Natural killer cell (primary cell): Measurements from ENCODE around the gene GIMD1. TPM values are rescaled to one million over a fixed set of nuclear protein-coding genes. Genes with fewer than 3 reads are reported as not detected.

ENCODE experiments used
- ATAC-seq, 3 donors: fragments of 150-1000 bp in 2 of 3; fragments of 200-7000 bp in 1 of 3; cut with Tn5 transposase; 1 replicate in 1 of 3; 2 replicates in 2 of 3; pipeline ENCODE4 v1.10.0; 2021; ENCODE audit warnings: mild to moderate bottlenecking in 2 of 3, moderate library complexity in 2 of 3
- DNase-seq, 2 donors: peaks; one replicate each; pipeline versions ENCODE4 v3.0.0 to v3.0.0-alpha.2; 2013 to 2021; ENCODE audit warnings: mixed read lengths in 1 of 2
- H3K27ac ChIP-seq: one replicate; pipeline ENCODE4 v1.5.1; 2013; ENCODE audit warnings: mild to moderate bottlenecking, low read length
- H3K27me3 ChIP-seq: one replicate; pipeline ENCODE4 v1.6.1; 2013; ENCODE audit warnings: low read length; ENCODE audit not compliant: control insufficient read depth, insufficient read depth
- H3K36me3 ChIP-seq: one replicate; pipeline ENCODE4 v1.6.1; 2013; ENCODE audit warnings: low read length; ENCODE audit not compliant: control insufficient read depth, insufficient read depth
- H3K4me1 ChIP-seq: one replicate; pipeline ENCODE4 v1.6.1; 2013; ENCODE audit warnings: low read length; ENCODE audit not compliant: control insufficient read depth, insufficient read depth
- H3K4me3 ChIP-seq: one replicate; pipeline ENCODE4 v1.5.1; 2013; ENCODE audit warnings: low read length
- H3K9me3 ChIP-seq: one replicate; pipeline ENCODE4 v1.6.1; 2013; ENCODE audit warnings: low read length; ENCODE audit not compliant: control insufficient read depth, insufficient read depth
- H3K27ac Mint-ChIP-seq, 2 donors: one replicate each; pipeline ENCODE4 v1.8.0; 2022; ENCODE audit warnings: mild to moderate bottlenecking in 2 of 2, mixed read lengths in 2 of 2, moderate library complexity in 1 of 2
- H3K27me3 Mint-ChIP-seq, 2 donors: one replicate each; pipeline ENCODE4 v1.8.0; 2022; ENCODE audit warnings: low read depth in 2 of 2, mixed read lengths in 2 of 2
- H3K36me3 Mint-ChIP-seq: one replicate; pipeline ENCODE4 v1.8.0; 2022; ENCODE audit warnings: mixed read lengths
- H3K4me1 Mint-ChIP-seq, 2 donors: one replicate each; pipeline ENCODE4 v1.8.0; 2022; ENCODE audit warnings: mixed read lengths in 2 of 2
- H3K4me3 Mint-ChIP-seq: one replicate; pipeline ENCODE4 v1.8.0; 2022; ENCODE audit warnings: mild to moderate bottlenecking, moderate library complexity, mixed read lengths
- H3K9me3 Mint-ChIP-seq, 2 donors: one replicate each; pipeline ENCODE4 v1.8.0; 2022; ENCODE audit warnings: mixed read lengths in 2 of 2
- WGBS: methylation state at CpG from one replicate; pipeline ENCODE4 v1.1.7; 2013; ENCODE audit warnings: missing lambda C conversion rate; ENCODE audit not compliant: insufficient coverage; 5-methylcytosine and 5-hydroxymethylcytosine counted together
- intact Hi-C: fragments of 100-400 bp; cut with micrococcal nuclease; formaldehyde crosslinking; loops from one replicate; pipeline ENCODE4 v1.14.2; 2022
- total RNA-seq, 4 donors: library from RNA; stranded (reverse); fragments of 120-200 nt in 1 of 4; gene quantifications; one replicate each; pipeline versions ENCODE4 v1.2.3 to v1.2.4, GENCODE V29; 2013 to 2022
- TF ChIP-seq, protein P1 (sequence below): fragments of 200-600 bp; IDR thresholded peaks from one replicate; pipeline ENCODE4 v1.8.0; 2022; ENCODE audit warnings: antibody characterized with exemption

The GIMD1 gene
- total RNA-seq, 3 donors from 2014 or later (not counting 1 experiment from before 2014, with no cell fraction given) = not detected

DNA sequence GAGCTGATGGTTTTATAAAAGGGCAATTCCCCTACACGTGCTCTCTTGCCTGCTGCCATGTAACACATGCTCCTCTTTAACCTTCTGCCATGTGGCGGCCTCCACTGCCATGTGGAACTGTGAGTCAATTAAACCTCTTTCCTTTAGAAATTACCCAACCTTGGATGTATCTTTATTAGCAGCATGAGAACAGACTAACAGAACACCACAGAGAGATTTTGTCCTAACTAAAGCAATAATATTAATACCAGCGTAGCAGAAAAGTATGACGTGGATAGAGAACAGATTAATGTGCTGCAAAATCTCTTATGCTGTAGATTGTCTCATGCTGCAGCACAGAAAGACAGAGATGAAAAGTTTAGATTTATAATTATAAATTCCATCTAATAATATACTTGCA, 29.1 kb downstream of the GIMD1 start:
- Histone ChIP-seq H3K27me3 (no peaks in the 10 kb centered on the region), H3K9me3 (no peaks in the 10 kb centered on the region), H3K4me1 (no peaks in the 10 kb centered on the region), H3K4me3 (no peak overlapping the region), H3K27ac (no peak overlapping the region), H3K36me3 (peaks cover 47% of the 10 kb centered on the region)
- Mint-ChIP-seq H3K4me1 (peaks cover 47 to 49% of the 10 kb centered on the region in 2 donors), H3K27me3 (no peaks in the 10 kb centered on the region), H3K4me3 (no peak overlapping the region), H3K36me3 (peaks cover 33% of the 10 kb centered on the region), H3K27ac (peak overlapping the region; percentile 47 to 72), H3K9me3 (peaks cover 0 to 10% of the 10 kb centered on the region in 2 donors)
- WGBS = 100% methylated on average over 2 of the region's 4 CpGs
- ATAC-seq (no peak), DNase-seq (no peak)
- intact Hi-C loops = no loop called here
- TF ChIP-seq, protein P1, sequence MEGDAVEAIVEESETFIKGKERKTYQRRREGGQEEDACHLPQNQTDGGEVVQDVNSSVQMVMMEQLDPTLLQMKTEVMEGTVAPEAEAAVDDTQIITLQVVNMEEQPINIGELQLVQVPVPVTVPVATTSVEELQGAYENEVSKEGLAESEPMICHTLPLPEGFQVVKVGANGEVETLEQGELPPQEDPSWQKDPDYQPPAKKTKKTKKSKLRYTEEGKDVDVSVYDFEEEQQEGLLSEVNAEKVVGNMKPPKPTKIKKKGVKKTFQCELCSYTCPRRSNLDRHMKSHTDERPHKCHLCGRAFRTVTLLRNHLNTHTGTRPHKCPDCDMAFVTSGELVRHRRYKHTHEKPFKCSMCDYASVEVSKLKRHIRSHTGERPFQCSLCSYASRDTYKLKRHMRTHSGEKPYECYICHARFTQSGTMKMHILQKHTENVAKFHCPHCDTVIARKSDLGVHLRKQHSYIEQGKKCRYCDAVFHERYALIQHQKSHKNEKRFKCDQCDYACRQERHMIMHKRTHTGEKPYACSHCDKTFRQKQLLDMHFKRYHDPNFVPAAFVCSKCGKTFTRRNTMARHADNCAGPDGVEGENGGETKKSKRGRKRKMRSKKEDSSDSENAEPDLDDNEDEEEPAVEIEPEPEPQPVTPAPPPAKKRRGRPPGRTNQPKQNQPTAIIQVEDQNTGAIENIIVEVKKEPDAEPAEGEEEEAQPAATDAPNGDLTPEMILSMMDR = no peak

DNA sequence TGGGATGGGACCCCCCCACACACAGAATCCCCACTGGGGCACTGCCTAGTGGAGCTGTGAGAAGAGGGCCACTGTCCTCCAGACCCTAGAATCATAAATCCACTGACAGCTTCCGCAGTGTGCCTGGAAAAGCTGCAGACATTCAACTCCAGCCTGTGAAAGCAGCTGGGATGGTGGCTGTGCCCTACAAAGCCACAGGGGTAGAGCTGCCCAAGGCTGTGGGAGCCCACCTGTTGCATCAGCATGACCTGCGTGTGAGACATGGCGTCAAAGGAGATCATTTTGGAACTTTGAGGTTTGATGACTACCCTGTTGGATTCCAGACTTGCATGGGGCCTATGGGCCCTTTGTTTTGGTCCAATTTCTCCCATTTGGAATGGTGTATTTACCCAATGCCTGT, 29.9 kb downstream of the GIMD1 start:
- Mint-ChIP-seq H3K27me3 (no peaks in the 10 kb centered on the region), H3K36me3 (peaks cover 33% of the 10 kb centered on the region), H3K4me1 (peaks cover 41 to 42% of the 10 kb centered on the region in 2 donors), H3K9me3 (peaks cover 0 to 10% of the 10 kb centered on the region in 2 donors), H3K27ac (no peak overlapping the region), H3K4me3 (no peak overlapping the region)
- Histone ChIP-seq H3K9me3 (no peaks in the 10 kb centered on the region), H3K4me1 (no peaks in the 10 kb centered on the region), H3K27ac (no peak overlapping the region), H3K4me3 (no peak overlapping the region), H3K27me3 (no peaks in the 10 kb centered on the region), H3K36me3 (peaks cover 48% of the 10 kb centered on the region)
- no peak for DNase-seq
- TF ChIP-seq, protein P1 = no peak
- ATAC-seq = no peak
- intact Hi-C loops = no loop called here
- WGBS = 96% methylated on average over 3 of the region's 3 CpGs

DNA sequence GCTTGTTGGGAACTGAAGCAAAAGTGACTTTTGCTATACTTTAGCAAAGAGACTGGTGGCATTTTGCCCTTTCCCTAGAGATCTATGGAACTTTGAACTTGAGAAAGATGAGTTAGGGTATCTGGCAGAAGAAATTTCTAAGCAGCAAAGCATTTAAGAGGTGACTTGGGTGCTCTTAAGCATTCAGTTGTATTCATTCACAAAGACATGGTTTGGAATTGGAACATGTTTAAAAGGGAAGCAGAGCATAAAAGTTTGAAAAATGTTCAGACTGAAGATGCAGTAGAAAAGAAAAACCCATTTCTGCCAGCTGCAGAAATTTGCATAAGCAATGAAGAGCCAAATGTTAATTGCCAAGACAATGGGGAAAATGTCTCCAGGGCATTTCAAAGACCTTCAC, 30.7 kb downstream of the GIMD1 start:
- Mint-ChIP-seq H3K36me3 (peaks cover 33% of the 10 kb centered on the region), H3K9me3 (peaks cover 0 to 10% of the 10 kb centered on the region in 2 donors), H3K4me1 (peaks cover 38 to 39% of the 10 kb centered on the region in 2 donors), H3K4me3 (no peak overlapping the region), H3K27me3 (no peaks in the 10 kb centered on the region), H3K27ac (no peak overlapping the region)
- H3K4me3 ChIP-seq = no peak overlapping the region
- H3K27me3 ChIP-seq = no peaks in the 10 kb centered on the region
- no peak overlapping the region for H3K27ac ChIP-seq
- no peak for DNase-seq
- no peaks in the 10 kb centered on the region for H3K4me1 ChIP-seq
- TF ChIP-seq, protein P1 = no peak
- ATAC-seq = no peak
- H3K9me3 ChIP-seq = no peaks in the 10 kb centered on the region
- H3K36me3 ChIP-seq = peaks cover 55% of the 10 kb centered on the region
- intact Hi-C loops = no loop called here

DNA sequence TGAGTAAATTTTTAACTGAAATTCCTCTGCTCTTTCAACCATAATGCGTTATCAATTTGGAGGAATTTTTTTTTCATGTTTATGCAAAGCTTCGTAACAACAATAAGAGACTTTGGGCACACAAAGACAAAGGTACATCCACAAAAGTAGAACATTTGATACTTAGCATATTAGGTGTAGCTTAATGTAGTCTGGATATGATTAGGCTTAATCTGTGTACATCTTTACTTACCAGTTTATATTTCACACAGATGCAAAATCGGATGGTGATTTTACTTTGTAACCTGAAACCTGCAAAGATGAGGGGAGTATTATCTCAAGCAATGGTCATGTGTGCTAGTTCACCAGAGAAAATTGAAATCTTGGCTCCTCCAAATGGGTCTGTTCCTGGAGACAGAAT, 32.0 kb downstream of the GIMD1 start:
- 100% methylated on average over 1 of the region's 3 CpGs for WGBS
- Mint-ChIP-seq H3K27me3 (no peaks in the 10 kb centered on the region), H3K27ac (no peak overlapping the region), H3K4me1 (peaks cover 25 to 26% of the 10 kb centered on the region in 2 donors), H3K9me3 (peaks cover 0 to 10% of the 10 kb centered on the region in 2 donors), H3K4me3 (no peak overlapping the region), H3K36me3 (peaks cover 33% of the 10 kb centered on the region)
- H3K36me3 ChIP-seq = peaks cover 62% of the 10 kb centered on the region
- no peak overlapping the region for H3K4me3 ChIP-seq
- ATAC-seq (no peak), DNase-seq (no peak)
- H3K9me3 ChIP-seq = no peaks in the 10 kb centered on the region
- H3K27ac ChIP-seq = no peak overlapping the region
- TF ChIP-seq, protein P1 = no peak
- no peaks in the 10 kb centered on the region for H3K4me1 ChIP-seq
- no peaks in the 10 kb centered on the region for H3K27me3 ChIP-seq
- intact Hi-C loops = no loop called here
